ENCODE results near the gene PHACTR1. TPM values are rescaled to one million over a fixed set of nuclear protein-coding genes. Genes with fewer than 3 reads are reported as not detected.
"Not testable (repeated sequence)": the region's sequence is repeated elsewhere in the genome, so short reads cannot be mapped to it uniquely, and the experiment has no call there.

The PHACTR1 gene
- polyA plus RNA-seq, 10 donors: 3.3 to 9.6 (median 5.0) TPM

DNA sequence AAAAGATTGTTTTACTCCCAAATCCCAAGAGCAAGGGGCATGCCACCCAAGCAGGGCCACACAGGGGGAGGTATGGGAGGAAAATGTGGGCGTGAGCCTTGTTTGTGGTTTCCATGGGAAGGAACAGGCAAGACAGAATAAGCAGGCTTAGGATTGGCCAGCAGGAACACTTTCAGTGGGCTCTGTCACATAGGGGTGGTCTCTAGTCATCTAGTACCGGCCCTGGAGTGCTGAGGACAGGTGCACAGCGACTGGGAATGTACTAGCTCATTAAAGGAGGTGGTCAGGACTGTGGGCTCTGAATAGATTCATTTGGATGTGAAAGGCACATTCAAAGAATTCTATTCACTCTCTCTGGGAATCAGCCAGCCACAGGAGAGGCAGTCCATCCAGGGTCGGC, 436.2 kb downstream of the PHACTR1 start:
- DNase-seq: no peak

DNA sequence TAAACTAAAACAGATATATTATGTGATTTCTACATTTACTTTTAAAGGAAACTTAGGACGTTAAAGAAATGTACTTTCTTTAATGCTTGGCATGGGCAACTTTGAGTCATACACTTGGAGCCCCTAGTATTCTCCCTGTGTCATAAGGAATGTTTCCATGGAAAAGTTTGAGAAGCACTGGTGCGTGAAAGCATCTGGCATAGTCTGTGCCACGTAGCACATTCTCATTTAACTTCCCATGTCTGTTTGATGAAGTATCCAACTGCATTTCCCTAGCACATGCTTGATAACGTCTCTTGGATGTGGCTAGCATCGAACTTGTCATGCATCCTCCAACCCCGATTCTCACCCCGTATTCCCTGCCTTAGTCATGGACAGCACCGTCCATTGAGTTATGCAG, 439.8 kb downstream of the PHACTR1 start:
- DNase-seq: no peak

DNA sequence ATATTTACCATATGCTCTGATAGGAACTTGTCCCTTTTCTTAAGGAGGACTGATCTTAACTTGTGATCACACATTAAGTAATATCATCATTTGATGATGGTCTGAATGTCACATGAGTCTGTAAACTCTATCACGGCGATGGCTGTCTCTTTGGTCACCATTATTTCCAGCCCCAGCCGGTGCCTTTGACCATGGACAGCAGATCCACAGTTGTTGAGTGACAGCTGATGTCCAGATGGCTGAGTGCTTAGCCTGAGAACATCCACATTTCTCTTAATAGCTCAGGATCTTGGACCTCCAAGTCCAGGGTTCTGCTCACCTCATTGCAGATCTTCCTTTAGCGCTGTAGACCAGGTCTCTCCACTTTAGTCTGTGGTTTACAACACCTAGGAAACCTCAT, 440.7 kb downstream of the PHACTR1 start:
- DNase-seq: no peak

DNA sequence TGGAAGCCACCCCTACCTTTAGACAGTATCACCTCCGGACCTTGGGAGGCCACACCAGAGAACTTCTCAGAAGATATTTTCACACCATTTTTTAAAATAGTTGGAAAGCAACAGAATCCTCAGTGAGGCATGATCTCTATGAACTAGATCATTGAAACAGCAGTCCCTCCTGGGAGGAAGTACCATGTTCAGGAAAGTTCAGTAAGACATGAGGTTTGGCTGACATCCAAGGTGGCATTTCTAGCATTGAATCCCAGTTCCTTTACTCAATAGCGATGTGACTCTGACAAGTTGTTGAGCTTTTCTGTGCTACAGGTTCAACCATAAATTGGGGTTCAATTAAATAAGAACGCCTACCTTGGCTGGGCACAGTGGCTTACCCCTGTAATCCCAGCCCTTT, 442.7 kb downstream of the PHACTR1 start:
- DNase-seq: no peak

DNA sequence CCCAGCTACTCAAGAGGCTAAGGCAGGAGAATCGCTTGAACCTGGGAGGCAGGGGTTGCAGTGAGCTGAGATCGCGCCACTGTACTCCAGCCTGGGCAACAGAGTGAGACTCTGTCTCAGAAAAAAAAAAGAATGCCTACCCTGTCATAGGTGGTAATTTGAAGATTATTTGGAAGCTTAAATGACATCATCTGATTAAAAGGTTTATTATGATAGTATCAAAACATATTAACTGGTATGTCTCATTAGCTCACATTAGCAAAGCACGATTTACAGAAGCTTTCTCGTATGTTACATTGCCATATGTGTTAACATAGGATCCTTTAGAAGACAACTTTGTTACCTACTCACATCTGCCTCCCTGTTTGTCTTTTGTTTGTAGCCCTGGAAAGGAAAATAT, 443.3 kb downstream of the PHACTR1 start:
- not testable (repeated sequence) for DNase-seq

DNA sequence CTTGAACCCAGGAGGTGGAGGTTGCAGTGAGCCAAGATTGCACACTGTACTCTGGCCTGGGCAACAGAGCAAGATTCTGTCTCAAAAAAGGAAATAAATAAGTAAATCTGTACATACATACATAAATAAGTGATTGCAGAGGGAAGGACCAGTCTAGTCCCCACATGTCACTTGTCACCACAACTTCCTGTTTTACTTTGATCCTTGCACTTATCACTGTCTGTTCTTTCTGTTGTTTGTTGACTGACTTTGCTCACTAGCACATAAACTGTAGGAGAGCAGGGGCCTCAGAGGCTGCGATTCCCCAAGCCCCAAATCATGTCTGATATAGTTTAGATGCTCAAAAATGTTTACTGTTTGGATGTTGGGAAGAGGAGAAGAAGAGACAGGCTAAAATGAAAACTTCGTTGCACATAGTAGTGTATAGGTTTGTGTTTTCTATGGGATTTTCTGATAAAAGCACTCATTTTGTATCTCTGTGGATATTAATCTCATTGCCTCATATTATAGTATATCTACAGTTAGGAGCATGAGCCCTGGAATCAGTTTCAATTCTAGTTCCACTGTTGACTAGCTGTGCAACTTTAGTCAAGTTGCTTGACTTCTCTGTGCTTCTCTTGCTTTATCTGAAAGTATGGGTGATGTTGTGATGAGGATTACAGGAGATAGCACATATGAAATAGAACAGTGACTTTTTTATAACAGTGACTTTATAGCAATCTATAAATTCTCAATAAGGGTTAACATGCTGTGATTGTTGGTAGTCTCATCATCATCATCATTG, 446.8 kb downstream of the PHACTR1 start:
- DNase-seq: no peak

DNA sequence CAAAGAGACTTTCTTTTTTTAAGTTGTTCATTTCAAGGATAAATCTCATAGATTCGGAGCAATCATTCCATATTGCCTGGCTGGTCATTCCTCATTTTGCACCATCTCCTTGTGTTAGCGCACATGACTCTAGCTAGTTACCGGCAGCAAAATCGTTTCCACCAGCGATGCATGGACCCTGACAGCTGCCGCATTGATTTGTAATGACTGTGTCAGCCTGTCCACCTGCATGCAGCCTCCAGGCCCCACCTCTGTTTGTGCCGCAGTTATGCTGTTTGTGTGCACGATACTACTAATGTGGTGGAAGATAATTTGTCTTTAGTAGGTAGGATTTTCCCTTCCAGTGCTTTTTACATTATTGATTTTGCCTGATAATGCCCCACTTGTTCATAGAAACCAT, 447.7 kb downstream of the PHACTR1 start:
- no peak for DNase-seq

DNA sequence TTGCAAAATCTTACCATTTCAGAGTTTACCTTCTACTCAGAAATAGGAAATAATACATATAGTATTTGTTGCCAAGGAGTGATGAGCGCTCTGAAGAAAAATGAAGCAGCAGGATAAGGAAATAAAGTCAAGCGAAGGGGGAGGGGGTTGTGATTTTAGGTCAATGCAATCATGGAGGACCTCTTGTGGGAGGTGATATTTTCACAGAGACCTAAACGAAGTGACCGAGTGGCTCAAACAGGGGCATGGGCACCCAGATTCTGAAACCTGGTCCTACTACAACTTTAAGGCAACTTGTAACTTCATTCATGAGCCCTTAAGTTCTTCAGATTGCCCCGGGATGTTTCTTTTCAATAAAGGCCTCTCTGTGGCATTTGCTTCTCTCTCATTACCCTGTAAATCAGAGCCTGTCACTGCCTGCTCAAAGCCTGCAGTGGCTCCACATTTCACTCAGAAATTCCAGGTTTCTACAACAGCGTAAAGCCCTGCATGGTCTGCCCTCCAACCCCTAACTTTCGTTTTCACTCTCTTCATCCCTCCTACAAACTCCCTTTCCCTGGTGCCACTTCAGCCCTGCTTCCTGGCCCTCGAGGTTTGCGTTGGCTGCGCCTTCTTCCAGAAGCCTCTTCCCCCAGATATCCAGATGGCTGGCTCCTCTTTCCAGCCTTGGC, 449.1 kb downstream of the PHACTR1 start:
- DNase-seq: no peak

DNA sequence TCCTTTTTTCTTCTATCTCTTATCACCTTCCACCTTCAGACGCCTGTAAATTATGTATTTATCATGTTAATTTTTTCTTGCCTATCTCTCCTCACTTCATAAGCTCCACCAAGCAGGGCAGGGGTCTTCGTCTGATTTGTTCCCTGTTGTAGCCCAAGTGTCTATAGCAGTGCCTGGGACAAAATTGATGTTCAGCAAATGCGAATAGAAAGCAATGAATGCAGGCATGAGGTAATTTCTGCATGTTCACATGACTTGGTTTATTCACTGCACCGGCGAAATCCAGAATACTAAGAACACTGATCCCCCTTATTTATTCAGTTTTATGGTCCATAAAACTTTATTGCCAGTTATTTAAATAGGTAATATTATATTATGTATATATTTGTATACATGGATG, 449.7 kb downstream of the PHACTR1 start:
- DNase-seq: no peak

DNA sequence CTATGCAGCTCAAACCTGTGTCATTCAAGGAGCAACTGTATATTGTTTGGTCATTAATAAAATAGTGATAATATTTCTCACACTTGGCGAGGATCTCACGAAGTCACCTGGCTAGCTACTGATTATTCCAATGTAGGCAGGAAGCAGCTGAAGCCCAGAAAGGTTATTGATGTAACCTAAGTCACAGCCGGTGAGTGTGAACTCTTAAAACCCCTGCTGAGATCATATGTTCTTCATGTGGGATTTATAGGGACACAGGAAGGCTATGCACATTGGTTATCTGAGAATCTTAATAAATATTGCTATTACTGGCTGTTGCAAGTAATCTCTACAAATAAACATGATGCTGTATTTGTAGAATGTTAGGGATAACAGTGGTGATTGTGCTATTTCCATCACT, 450.3 kb downstream of the PHACTR1 start:
- no peak for DNase-seq

DNA sequence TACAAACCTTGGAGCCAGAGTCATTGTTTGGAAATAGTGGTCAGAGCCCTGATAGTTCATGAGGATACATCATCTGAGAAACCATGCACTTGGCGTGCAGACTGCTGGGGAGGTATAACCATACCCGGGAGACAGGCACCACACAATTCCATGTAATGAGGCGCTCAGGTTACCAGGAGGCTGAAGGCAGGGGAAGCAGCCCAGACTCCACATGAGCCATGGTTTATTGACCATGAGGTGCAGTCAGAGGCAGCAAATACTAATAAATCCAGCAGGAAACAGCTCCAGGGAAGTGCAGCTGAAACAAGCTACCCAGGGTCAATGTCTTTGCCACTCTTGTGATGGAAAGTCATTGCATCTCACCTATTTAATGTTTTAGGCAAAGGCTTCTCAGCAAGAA, 455.7 kb downstream of the PHACTR1 start:
- DNase-seq: no peak

DNA sequence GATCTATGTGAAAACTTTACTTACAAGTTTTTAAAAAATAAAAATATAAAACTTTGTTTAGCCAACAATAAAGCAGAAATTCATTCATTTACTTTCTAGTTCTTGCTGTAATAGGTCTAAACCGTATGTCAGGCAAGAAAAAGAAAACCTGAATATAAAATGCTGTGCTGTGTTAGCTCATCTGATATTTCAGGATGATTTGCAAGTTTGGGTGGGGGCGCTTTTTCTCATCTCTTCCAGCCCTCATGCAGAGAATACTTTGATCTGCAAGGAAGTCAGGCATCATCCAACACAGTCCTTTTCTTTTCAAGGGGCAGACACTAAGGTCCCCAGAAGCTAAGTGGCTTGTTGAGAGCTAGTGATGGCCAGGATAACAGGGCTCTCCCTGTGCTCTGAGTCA, 458.5 kb downstream of the PHACTR1 start:
- DNase-seq: no peak

DNA sequence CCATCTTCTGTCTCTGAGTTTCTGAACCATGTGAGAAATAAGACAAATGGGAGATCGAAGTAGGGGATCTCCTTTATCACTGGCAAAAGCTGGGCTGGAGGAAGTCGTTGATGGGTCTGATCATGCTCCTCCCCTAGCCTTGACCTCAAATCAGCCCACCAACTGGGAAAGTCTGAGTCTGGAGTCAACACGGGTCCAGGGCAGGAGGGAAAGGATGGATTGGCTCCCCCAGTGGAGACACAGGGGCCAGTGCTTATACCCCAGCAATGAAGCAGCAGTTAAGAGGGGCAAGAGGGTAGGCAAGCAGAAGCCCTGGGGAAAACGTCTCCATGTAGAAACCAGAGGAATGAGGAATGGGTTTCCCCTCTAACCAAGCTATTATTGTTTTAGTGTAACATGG, 459.2 kb downstream of the PHACTR1 start:
- no peak for DNase-seq

DNA sequence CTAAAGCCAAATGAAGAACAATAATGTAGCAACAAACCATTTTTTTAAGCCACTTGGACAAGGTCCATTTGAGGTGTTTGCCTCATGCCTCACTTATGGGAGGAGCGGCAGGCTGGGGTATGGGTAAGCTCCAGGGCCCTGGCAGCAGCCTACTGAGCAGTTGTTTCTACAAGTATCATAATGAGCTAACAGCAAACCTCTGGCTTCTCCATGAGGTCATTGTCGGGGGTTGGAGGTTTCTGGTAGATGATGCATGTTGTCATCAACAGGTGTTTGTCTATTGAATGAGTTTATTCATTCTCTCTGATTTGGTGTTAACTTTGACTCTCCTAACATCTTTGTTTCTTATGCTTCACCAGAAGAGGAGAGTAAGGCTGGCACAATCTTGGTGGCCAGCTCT, 461.1 kb downstream of the PHACTR1 start:
- DNase-seq: no peak

DNA sequence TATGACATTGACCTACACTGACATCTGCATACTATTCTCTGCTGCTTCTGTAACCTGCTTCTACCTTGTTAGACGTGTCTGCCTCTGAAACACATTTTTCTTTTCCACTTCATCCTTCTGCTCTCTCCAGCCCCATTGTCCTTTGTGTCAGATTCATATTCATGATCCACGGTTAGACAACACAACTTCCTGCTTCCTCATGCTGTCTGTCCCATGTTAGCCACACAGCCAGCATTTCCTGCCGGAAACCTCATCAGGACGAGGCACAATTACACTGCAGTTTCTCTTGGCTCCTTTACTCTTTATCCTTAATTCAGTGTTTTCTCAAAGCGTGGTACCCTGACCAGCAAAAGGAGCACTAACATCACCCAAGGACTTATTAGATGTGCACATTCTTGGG, 461.5 kb downstream of the PHACTR1 start:
- no peak for DNase-seq

DNA sequence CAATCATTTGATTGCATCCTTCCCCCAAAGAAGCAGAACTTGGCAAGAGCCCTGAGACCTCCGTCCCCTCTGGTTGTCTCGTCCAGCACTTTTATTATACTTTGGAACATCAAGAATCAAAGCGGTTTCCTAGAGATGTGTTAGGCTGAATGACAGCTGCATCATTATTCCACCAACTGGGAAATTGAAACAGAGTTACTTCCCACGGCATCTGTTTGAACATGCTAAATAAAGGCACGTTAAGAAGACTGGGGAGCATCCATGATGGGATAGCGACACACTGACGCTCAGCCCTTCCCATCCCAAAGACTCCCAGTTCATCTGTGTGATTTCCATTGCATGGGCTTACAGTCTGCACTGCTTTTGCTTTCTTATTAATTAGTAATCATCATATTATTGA, 464.0 kb downstream of the PHACTR1 start:
- no peak for DNase-seq

DNA sequence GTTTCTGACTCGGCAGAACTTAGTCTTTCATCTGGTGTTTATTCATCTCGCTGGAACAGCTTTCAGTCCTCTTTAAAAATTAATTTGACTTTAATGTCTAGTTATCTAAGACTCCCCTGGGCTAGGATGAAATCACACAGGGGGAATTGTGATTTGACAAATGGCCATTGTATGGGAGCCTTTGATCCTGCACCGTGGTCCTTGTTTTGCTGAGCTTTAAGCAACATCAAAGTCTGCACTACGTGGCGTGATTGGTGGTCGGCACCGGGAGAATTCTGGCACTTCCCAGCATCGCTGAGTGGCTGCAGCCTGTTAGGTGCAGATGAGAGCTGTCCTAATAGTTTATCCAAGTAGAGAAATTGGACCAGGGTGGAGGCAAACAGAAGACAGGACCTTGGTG, 464.8 kb downstream of the PHACTR1 start:
- no peak for DNase-seq

DNA sequence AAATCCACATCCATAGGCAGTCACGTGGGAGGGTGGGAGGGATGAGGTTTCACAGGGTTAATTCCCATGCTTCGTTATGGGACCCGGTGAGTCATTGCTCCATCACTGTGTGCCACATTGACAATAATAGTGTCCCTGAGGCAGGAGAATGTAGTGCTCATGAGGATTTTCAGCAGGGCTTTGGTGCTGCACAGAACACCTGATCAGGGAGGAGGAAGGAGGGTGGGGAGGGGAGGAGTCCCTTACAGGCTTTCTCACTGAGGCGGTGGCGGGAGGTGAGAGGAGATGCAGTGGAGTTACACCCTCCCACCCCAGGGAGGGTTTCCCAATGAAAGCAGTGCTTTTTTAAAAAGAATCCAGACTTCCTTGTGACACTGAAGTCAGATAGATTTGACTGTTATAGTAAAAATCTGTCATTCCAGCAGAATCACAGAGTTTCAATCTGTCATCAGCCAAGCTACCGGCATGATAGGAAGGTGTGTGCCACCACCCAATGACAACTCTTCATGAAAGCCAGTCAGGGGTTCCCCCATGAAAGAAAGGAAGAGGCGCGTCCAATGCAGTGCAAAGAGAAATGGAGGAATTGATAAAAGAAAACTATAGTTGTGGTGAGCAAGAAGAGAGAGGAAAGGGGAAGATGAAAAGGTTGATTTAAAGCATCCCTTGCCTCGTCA, 467.0 kb downstream of the PHACTR1 start:
- no peak for DNase-seq

DNA sequence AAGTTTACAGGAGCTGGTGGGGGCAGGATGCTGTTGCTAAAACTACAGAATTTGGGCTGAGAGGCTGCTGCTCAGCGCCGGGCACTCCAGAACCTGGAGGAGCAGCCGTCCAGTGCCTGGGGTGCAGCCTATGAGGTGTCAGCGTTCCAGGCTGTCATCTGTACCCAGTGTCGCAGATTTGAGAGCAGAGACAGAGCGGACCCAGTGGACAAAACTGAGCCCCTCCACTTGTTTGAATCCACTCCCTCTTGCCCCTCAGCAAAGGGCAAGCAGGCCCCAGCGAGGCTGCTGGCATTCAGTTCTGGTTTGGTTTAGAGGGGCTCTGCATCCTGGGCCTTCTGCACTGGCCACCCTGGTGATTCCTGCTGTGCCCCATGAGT, 467.5 kb downstream of the PHACTR1 start:
- no peak for DNase-seq

DNA sequence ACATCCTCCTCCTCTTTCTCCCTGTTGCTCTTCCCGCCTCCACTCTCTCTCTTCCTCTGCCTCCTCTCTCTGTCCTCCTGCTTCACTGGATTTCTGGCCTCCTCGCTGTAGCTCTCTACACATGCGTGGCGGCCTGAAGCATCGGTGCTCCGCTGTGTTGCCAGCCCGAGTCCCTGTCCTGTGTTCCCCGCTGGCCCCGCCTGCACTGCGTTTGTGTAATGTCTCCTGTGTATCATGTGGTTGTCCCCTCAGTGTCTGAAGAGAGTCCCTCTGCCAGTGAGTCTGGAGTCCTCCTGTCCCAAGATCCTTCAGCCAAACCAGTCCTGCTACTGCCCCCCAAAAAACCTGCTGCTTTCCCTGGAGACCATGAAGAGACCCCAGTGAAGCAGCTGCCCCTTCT, 468.0 kb downstream of the PHACTR1 start:
- DNase-seq: no peak

DNA sequence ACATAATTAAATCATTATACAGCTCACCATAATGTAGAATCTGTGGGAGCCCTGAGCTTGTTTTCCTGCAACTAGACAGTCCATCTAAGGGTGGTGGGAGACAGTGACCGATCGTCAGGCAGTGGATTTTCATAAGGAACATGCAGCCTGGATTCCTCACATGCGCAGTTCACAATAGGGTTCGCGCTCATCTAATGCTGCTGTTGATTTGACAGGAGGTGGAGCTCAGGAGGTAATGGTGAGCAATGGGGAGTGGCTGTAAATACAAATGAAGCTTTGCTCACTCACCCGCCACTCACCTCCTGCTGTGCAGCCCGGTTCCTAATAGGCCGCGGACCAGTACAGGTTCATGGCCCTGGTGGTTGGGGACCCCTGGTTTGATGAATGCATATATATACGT, 470.3 kb downstream of the PHACTR1 start:
- no peak for DNase-seq

DNA sequence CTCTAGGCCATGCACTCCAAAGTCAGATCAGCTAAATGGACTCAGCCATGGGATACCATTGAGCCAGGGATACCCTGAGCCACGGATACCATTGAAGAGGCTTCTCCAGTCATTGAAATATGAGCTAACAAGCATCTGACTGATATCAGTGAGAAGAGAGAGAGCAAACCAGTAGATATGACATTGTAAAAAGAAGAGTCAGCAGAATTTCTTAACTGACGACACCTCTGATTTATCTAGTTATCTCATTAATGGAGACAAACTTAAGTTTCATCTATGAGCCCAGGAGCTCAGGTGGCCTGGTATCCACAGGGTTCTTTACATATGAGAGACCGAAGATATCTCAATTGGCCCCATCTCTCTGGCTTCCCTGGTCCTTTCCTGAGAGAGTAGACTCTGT, 471.1 kb downstream of the PHACTR1 start:
- no peak for DNase-seq

DNA sequence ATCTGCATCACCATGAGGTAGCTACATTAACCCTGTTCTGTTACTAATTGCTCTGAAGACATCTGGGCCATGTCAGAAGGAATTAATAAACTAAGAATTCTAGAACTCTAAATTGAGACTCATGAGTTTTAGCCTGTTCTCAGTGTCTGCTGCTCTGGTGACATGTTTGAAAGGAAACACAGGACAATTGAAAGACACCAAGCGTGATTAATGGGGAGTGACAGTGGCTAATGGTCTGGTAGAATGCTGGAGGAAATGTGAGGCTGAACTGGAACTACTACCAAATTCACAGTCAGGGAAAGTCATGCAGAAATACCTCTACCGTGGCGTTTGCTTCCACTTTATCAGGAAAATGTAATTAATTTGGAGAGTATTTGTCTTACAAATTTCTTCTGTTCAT, 471.7 kb downstream of the PHACTR1 start:
- no peak for DNase-seq

Data from muscle of back (tissue), 11 donors.